T-cell (primary cell): ENCODE results near the gene DLGAP1. TPM values are rescaled to one million over a fixed set of nuclear protein-coding genes. Genes with fewer than 3 reads are reported as not detected.

Source experiments
- ATAC-seq, 4 experiments: fragments of 200-7000 bp in 3 of 4; fragments of 150-1000 bp in 1 of 4; cut with Tn5 transposase; replicated peaks in 1 of 4; 1 replicate in 3 of 4; 2 replicates in 1 of 4; pipeline ENCODE4 v1.10.0; 2021; ENCODE audit warnings: moderate library complexity in 3 of 4, mild to moderate bottlenecking in 2 of 4, moderate number of reproducible peaks in 1 of 4
- CTCF ChIA-PET, 2 donors: fragments of 300-600 bp; sonication (Branson Sonifier 250); formaldehyde crosslinking; loops; one replicate each; lab custom pipeline; 2022; ENCODE audit warnings: antibody characterized with exemption in 2 of 2; lab: Charles Lee
- POLR2A ChIA-PET, 2 donors: fragments of 300-600 bp; sonication (Branson Sonifier 250); formaldehyde crosslinking; loops; one replicate each; lab custom pipeline; 2022; ENCODE audit warnings: antibody characterized with exemption in 2 of 2; lab: Charles Lee
- DNase-seq, 35 experiments: peaks; one replicate each; pipeline versions ENCODE4 v3.0.0 to v3.0.0-alpha.2; 2013 to 2023
- H3K27ac ChIP-seq: one replicate; pipeline ENCODE4 v1.5.1; 2013; ENCODE audit warnings: low read length
- H3K27me3 ChIP-seq, 2 experiments: replicated peaks in 1 of 2; 1 replicate in 1 of 2; 2 replicates in 1 of 2; pipeline versions ENCODE4 v1.6.1 to v1.7.0; 2013; ENCODE audit warnings: low read length in 1 of 2, mixed read lengths in 1 of 2; ENCODE audit not compliant: control insufficient read depth in 2 of 2, insufficient read depth in 2 of 2; ENCODE audit errors: extremely low read depth in 1 of 2
- H3K36me3 ChIP-seq, 2 donors: 1 replicate in 1 of 2; 2 replicates in 1 of 2; pipeline versions ENCODE4 v1.6.1 to v1.7.0; 2013; ENCODE audit warnings: low read length in 1 of 2; ENCODE audit not compliant: control insufficient read depth in 2 of 2, insufficient read depth in 1 of 2; ENCODE audit errors: extremely low read depth in 1 of 2
- H3K4me1 ChIP-seq, 2 experiments: 1 replicate in 1 of 2; 2 replicates in 1 of 2; pipeline versions ENCODE4 v1.6.1 to v1.7.0; 2013; ENCODE audit warnings: low read length in 2 of 2, mixed read lengths in 1 of 2; ENCODE audit not compliant: insufficient read depth in 2 of 2, control insufficient read depth in 1 of 2; ENCODE audit errors: extremely low read depth in 1 of 2
- H3K4me3 ChIP-seq, 2 donors: 1 replicate in 1 of 2; 2 replicates in 1 of 2; pipeline versions ENCODE4 v1.5.1 to v1.7.0; 2013; ENCODE audit warnings: mild to moderate bottlenecking in 2 of 2, low read length in 1 of 2, moderate library complexity in 1 of 2; ENCODE audit not compliant: control insufficient read depth in 1 of 2; ENCODE audit errors: extremely low read depth in 1 of 2
- H3K9me3 ChIP-seq: 2 replicates; pipeline ENCODE4 v1.7.0; 2013
- H3K27ac Mint-ChIP-seq, 2 donors: one replicate each; pipeline ENCODE4 v1.8.0; 2020 to 2021; ENCODE audit warnings: mild to moderate bottlenecking in 2 of 2, mixed read lengths in 2 of 2
- H3K27me3 Mint-ChIP-seq, 2 donors: one replicate each; pipeline ENCODE4 v1.8.0; 2021 to 2022; ENCODE audit warnings: mixed read lengths in 2 of 2
- H3K36me3 Mint-ChIP-seq: one replicate; pipeline ENCODE4 v1.8.0; 2021; ENCODE audit warnings: mixed read lengths
- H3K4me1 Mint-ChIP-seq, 3 donors: one replicate each; pipeline ENCODE4 v1.8.0; 2020 to 2022; ENCODE audit warnings: mixed read lengths in 3 of 3, mild to moderate bottlenecking in 1 of 3
- H3K4me3 Mint-ChIP-seq, 3 donors: one replicate each; pipeline ENCODE4 v1.8.0; 2020 to 2022; ENCODE audit warnings: mild to moderate bottlenecking in 3 of 3, mixed read lengths in 3 of 3, moderate library complexity in 3 of 3
- H3K9me3 Mint-ChIP-seq, 3 donors: one replicate each; pipeline ENCODE4 v1.8.0; 2020 to 2022; ENCODE audit warnings: mixed read lengths in 3 of 3
- WGBS: methylation state at CpG from one replicate; pipeline ENCODE4 v1.1.5; 2013; ENCODE audit warnings: missing lambda C conversion rate; ENCODE audit not compliant: insufficient coverage; 5-methylcytosine and 5-hydroxymethylcytosine counted together
- total RNA-seq, 35 experiments: library from RNA in 6 of 35; stranded (reverse) in 6 of 35; fragments of 120-200 nt in 1 of 35; gene quantifications; one replicate each; pipeline versions ENCODE4 v1.2.1 to v1.2.4 and lab custom pipeline; 2013 to 2026

The DLGAP1 gene
- total RNA-seq, 5 donors from 2014 or later (not counting 1 experiment from before 2014, with no cell fraction given) = 0.25 to 1.8 (median 0.26) TPM

DNA sequence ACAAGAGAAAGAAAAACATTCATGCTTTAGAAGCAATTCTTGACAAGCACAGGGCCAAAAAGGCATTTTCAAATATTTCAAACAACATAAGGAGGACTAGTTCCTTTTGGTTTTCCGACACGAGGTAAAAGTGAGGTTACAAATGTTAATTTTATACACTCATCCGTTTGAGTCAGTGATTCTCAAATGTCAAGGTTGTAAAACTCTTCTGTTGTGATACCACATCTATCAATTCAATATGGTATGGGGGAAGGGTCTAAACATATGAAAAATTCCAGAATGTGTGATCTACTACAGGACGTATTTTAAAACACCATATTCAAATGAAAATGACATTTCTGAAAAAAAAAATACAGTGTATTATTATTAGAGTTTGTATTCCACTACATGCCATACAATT is 952.5 kb downstream of the DLGAP1 start:
- Mint-ChIP-seq H3K27me3 (peaks cover 19 to 24% of the 10 kb centered on the region in 2 donors), H3K36me3 (no peaks in the 10 kb centered on the region), H3K4me1 (peaks cover 13 to 17% (median 15%) of the 10 kb centered on the region in 3 donors), H3K4me3 (no peak overlapping the region), H3K27ac (no peak overlapping the region), H3K9me3 (no peaks in the 10 kb centered on the region)
- Histone ChIP-seq H3K36me3 (no peaks in the 10 kb centered on the region), H3K4me1 (peaks cover 0 to 9% of the 10 kb centered on the region in 2 experiments), H3K27me3 (peaks cover 0 to 23% of the 10 kb centered on the region in 2 experiments), H3K27ac (no peak overlapping the region), H3K9me3 (no peaks in the 10 kb centered on the region), H3K4me3 (no peak overlapping the region)
- DNase-seq = no peak
- no peak for ATAC-seq
- CTCF ChIA-PET = no interaction called here
- POLR2A ChIA-PET = no interaction called here
- no CpG with 5 or more reads among the region's 4 CpGs for WGBS

- Mint-ChIP-seq H3K36me3 (no peaks in the 10 kb centered on the region), H3K4me3 (no peak overlapping the region), H3K4me1 (peaks cover 17 to 20% (median 18%) of the 10 kb centered on the region in 3 donors), H3K27me3 (peaks cover 23 to 26% of the 10 kb centered on the region in 2 donors), H3K9me3 (no peaks in the 10 kb centered on the region), H3K27ac (peak overlapping the region in 1 of 2 donors; percentile 7)
- 80% methylated on average over 2 of the region's 5 CpGs for WGBS
- Histone ChIP-seq H3K9me3 (no peaks in the 10 kb centered on the region), H3K4me3 (no peak overlapping the region), H3K36me3 (no peaks in the 10 kb centered on the region), H3K4me1 (peaks cover 0 to 9% of the 10 kb centered on the region in 2 experiments), H3K27ac (no peak overlapping the region), H3K27me3 (peaks cover 0 to 21% of the 10 kb centered on the region in 2 experiments)
- no peak for ATAC-seq
- no peak for DNase-seq
- CTCF ChIA-PET = no interaction called here
- POLR2A ChIA-PET = no interaction called here
Measured at GRCh38 chr18:3500016-3500415, 955.1 kb downstream of the DLGAP1 start.

DNA sequence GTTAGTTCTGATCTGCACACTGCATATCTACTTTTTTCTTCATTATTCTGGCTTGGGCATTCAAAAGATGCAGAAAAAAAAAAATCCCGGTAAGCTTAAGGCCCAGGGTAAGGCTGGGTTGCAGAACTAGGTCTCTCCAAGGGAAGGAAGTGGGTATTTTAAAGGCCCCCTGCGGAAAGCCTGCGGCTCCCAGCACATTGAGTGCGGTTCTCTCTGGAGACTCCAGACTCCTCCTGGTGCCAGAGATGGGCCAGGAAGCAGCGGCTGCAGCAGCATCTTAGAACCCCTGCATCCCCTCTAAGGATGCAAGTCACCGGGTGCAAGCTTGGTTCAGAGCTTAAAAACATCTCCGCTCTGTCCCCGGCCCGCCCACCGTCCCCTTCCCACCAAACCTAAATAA is 955.6 kb downstream of the DLGAP1 start:
- CTCF ChIA-PET = interaction anchor here (0.8 to 1.0 kb wide), 2 partner anchors 45 to 166 kb away, joined by 3 read pairs; no protein-coding TSS in a partner anchor
- peaks cover 23 to 26% of the 10 kb centered on the region in 2 donors for H3K27me3 Mint-ChIP-seq

DNA sequence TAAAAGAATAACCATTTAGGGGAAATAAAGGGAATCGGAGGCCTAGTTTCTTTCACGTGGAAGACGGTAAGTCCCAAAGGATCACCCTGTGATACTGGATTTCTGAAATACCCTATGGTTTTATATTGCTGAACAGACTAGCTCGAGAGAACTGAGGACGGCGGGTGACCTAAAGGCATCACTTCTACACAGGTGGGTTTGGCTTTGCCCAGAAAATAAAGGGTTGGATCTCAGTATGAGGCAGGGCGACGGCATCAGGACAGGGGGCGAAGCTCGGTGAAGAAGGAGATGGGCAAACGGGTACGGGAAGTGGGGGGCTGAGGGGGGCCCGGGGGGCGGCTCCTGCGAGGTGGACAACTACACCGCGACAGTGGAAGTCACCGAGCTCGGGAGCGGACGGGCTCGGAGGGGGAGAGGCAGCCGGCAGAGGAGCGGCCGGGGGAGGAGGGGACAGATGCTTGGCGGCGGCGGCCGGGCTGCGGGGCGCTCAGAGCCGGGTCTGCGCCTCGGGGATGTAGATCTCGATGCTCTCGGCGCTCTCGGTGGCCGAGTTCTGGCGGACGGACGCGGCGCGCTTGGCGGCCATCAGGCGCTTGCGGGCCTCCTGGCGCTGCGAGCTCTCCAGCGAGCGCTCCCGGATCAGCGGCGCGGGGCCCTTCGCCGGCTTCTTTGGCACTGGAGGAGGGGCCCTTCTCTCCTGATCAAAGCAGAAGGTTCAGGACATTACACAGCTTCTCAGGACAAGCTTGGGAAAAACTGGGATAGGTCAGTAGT is 956.2 kb downstream of the DLGAP1 start:
- WGBS = 20% methylated on average over 52 of the region's 58 CpGs
- peaks cover 0 to 9% of the 10 kb centered on the region in 2 experiments for H3K4me1 ChIP-seq
- no peak overlapping the region for H3K27ac ChIP-seq
- H3K9me3 Mint-ChIP-seq = no peaks in the 10 kb centered on the region
- H3K4me1 Mint-ChIP-seq = peaks cover 19 to 22% (median 20%) of the 10 kb centered on the region in 3 donors
- CTCF ChIA-PET = interaction anchor here (0.8 to 1.0 kb wide), 2 partner anchors 45 to 167 kb away, joined by 3 read pairs; no protein-coding TSS in a partner anchor
- H3K36me3 ChIP-seq = no peaks in the 10 kb centered on the region
- H3K4me3 Mint-ChIP-seq = peak overlapping the region; percentile 57 to 78 (median 72)
- peak; percentile 47 to 53 (median 48) for ATAC-seq
- H3K4me3 ChIP-seq = peak overlapping the region in 1 of 2 donors; percentile 62
- peak in 10 of 35 experiments; percentile 0 to 21 (median 6) for DNase-seq
- H3K36me3 Mint-ChIP-seq = no peaks in the 10 kb centered on the region
- H3K27me3 ChIP-seq = peaks cover 0 to 21% of the 10 kb centered on the region in 2 experiments
- H3K27ac Mint-ChIP-seq = no peak overlapping the region
- no peaks in the 10 kb centered on the region for H3K9me3 ChIP-seq
- peaks cover 23 to 26% of the 10 kb centered on the region in 2 donors for H3K27me3 Mint-ChIP-seq
- POLR2A ChIA-PET = interaction anchor here (0.6 to 0.7 kb wide), 3 partner anchors 11 to 87 kb away, joined by 4 to 11 read pairs (median 8); no protein-coding TSS in a partner anchor

More for the DNA sequence above, 955.6 kb downstream of the DLGAP1 start:
- peak in 1 of 35 experiments; percentile 2 for DNase-seq
- peak in 2 of 4 experiments; percentile 27 to 43 for ATAC-seq
- POLR2A ChIA-PET = interaction anchor here in 1 of 2 donors (0.7 kb wide), 1 partner anchor 25 kb away, joined by 4 read pairs; no protein-coding TSS in a partner anchor
- H3K4me3 Mint-ChIP-seq = peak overlapping the region; percentile 57 to 78 (median 59)
- Histone ChIP-seq H3K4me3 (peak overlapping the region in 1 of 2 donors; percentile 62), H3K36me3 (no peaks in the 10 kb centered on the region), H3K27me3 (peaks cover 0 to 21% of the 10 kb centered on the region in 2 experiments), H3K9me3 (no peaks in the 10 kb centered on the region), H3K27ac (no peak overlapping the region), H3K4me1 (peaks cover 0 to 9% of the 10 kb centered on the region in 2 experiments)
- WGBS = 18% methylated on average over 2 of the region's 10 CpGs
- peaks cover 17 to 20% (median 18%) of the 10 kb centered on the region in 3 donors for H3K4me1 Mint-ChIP-seq
- no peaks in the 10 kb centered on the region for H3K9me3 Mint-ChIP-seq
- no peaks in the 10 kb centered on the region for H3K36me3 Mint-ChIP-seq
- no peak overlapping the region for H3K27ac Mint-ChIP-seq

DNA sequence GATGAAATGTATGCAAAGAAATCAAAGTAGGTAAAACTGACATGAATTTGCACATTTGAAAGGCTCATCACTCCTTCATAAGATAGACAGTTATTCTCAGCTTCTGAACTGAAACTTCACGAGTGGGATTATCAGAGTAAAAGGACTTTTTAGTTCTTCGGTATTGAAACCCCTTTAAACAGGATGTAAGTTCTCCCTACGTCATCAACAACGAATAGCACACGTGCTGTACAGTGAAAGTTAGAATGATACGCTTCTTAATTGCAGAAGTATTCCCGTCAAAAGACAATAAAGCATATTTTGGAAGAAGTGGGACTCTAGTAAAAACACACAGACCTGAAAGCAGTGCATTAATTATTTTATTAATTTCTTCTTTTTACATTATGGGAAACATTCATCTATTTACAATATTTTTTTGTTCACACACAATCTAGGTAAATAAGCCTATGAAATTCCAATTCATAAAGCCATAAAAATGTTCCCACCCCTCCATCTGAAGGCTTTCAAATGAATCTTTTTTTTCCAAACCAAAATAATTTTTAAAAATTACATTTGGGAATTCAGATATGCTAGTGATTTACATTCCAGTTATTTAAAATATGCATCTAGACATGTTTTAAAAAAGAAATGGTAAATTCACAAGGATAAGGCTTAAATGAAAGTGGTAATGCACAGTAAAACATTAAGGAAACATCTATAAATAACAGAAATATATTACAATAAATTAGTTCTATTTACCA is 959.2 kb downstream of the DLGAP1 start:
- no peak overlapping the region for H3K27ac Mint-ChIP-seq
- peak in 1 of 35 experiments; percentile 19 for DNase-seq
- WGBS = no CpG with 5 or more reads among the region's 7 CpGs
- ATAC-seq = peak in 1 of 4 experiments; percentile 43
- H3K27ac ChIP-seq = no peak overlapping the region
- peaks cover 0 to 20% of the 10 kb centered on the region in 2 experiments for H3K27me3 ChIP-seq
- CTCF ChIA-PET = no interaction called here
- H3K9me3 ChIP-seq = no peaks in the 10 kb centered on the region
- peaks cover 21 to 29% (median 24%) of the 10 kb centered on the region in 3 donors for H3K4me1 Mint-ChIP-seq
- no peaks in the 10 kb centered on the region for H3K36me3 ChIP-seq
- no peaks in the 10 kb centered on the region for H3K9me3 Mint-ChIP-seq
- H3K4me3 Mint-ChIP-seq = no peak overlapping the region
- no peaks in the 10 kb centered on the region for H3K36me3 Mint-ChIP-seq
- H3K27me3 Mint-ChIP-seq = peaks cover 25 to 32% of the 10 kb centered on the region in 2 donors
- H3K4me3 ChIP-seq = no peak overlapping the region
- peaks cover 0 to 9% of the 10 kb centered on the region in 2 experiments for H3K4me1 ChIP-seq
- POLR2A ChIA-PET = no interaction called here

DNA sequence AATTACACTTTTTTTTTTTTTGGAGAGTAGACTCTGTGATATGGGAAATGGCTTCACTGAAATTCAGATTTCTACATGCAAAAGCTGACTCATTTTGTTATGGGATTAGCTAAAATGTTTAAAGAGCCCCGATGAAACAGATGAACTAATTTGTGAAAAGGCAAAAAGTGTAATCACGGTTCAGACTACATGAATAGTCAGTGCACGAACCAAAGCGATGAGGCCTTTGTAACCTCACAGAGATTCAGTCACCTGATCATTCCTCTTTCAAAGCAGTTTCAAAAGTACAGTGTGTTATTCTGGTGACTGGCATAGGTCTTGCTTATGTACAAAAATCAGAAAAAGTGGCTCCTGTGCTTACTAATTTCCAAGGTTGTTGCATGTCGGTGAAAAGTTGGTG is 960.5 kb downstream of the DLGAP1 start:
- no peak overlapping the region for H3K27ac ChIP-seq
- no peaks in the 10 kb centered on the region for H3K36me3 ChIP-seq
- Mint-ChIP-seq H3K36me3 (no peaks in the 10 kb centered on the region), H3K9me3 (no peaks in the 10 kb centered on the region), H3K4me1 (peaks cover 16 to 23% (median 18%) of the 10 kb centered on the region in 3 donors), H3K27ac (no peak overlapping the region), H3K27me3 (peaks cover 18 to 30% of the 10 kb centered on the region in 2 donors), H3K4me3 (no peak overlapping the region)
- H3K4me3 ChIP-seq = no peak overlapping the region
- H3K27me3 ChIP-seq = peaks cover 0 to 12% of the 10 kb centered on the region in 2 experiments
- peaks cover 0 to 8% of the 10 kb centered on the region in 2 experiments for H3K4me1 ChIP-seq
- ATAC-seq (no peak), DNase-seq (no peak)
- ChIA-PET CTCF (interaction anchor here in 1 of 2 donors (1.0 to 1.4 kb wide), 2 partner anchors 13 to 91 kb away, joined by 3 to 4 read pairs; no protein-coding TSS in a partner anchor), POLR2A (no interaction called here)
- H3K9me3 ChIP-seq = no peaks in the 10 kb centered on the region
- no CpG with 5 or more reads among the region's 5 CpGs for WGBS
